Hypothalamus (tissue), 51 donors: Measurements from ENCODE around the gene SORBS2.
A peak's percentile ranks its signal among the peaks of the same experiment; 100 is the strongest.

Experiments used
- DNase-seq, 51 donors: peaks; one replicate each; lab custom pipeline; 2025; lab: John Stamatoyannopoulos, UW

Gene SORBS2

DNA sequence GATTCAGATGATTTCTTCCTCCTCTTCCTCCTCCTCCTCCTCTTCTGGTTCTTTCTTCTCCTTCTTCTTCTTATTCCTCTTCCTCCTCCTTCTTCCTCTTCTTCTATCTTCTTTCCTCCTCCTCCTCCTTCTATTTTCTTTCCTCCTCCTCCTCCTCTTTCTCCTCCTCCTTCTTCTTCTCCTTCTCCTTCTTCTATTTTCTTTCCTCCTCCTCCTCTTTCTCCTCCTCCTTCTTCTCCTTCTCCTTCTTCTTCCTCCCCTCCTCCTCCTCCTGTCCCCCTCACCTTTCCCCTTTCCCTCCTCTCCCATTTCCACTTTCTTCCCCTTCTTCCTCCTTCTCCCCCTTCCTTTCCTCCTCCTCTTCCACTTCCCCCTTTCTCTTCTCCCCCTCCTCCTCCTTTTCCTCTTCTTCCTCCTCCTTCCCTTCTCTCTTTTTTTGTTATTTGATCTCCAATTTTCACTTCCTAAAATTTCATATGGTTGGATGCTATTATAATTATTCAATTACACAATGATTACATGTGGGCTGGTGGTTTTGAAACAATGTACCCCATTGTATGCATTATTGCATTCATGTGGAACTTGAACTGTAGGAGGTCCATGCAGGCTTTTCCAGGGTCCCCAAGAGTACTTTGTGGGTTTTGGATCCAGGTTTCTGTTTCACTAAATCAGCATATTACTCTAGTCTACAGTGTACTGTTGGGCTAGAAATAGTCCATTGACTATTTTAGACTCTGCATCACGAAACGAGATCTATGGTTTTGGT lies 68.1 kb downstream of the SORBS2 start:
- no peak for DNase-seq

DNA sequence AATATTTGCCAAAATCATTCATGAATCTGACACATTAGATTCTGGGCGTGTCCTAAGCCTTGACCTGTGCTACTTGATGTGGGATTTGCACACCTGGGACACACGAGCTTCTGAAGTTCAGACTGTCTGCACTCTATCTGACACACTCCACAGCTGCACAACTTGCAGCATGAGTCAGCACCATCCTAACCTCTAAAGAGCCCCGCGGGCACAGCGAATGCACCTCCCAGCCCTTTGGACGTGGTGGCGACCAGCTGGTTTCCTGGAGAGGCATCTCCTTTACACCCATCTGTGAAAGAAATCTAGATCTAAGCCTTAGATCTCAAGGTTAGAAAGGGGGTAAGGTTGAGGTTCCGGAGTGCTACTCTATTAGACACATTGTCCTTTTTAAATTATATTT lies 69.2 kb downstream of the SORBS2 start:
- peak in 1 of 51 donors; percentile 14 for DNase-seq

DNA sequence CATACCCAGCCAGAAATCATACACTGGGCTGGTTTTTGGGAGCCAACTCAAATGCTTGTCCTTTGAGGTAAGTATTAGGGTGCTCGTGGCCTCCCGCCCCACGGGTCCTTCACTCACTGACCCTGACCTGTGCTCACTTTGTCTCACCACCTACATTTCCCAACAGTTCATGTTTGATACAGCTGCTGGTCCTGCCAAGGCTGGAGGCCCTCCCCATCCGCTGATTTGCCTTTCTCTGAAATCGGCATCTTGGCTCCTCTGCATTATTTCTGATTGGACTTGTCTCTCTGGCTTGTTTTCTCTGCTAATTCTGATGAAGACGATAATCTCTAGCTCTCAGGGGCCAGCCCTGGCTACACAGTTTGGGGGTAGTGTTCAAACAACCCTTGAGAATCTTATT lies 70.2 kb downstream of the SORBS2 start:
- no peak for DNase-seq

DNA sequence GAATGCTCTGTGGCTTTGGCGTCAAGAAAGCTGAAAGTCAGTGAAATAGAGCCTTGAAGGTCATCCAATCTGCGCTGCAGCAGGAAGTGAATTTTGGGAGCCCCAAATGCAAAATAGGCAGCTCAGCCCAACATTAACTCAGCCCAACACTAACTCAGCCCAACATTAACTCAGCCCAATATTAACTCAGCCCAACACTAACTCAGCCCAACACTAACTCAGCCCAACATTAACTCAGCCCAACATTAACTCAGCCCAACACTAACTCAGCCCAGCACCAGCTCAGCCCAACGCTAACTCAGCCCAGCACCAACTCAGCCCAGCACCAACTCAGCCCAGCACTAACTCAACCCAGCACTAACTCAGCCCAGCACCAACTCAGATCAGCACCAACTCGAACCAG lies 71.5 kb downstream of the SORBS2 start:
- no peak for DNase-seq

DNA sequence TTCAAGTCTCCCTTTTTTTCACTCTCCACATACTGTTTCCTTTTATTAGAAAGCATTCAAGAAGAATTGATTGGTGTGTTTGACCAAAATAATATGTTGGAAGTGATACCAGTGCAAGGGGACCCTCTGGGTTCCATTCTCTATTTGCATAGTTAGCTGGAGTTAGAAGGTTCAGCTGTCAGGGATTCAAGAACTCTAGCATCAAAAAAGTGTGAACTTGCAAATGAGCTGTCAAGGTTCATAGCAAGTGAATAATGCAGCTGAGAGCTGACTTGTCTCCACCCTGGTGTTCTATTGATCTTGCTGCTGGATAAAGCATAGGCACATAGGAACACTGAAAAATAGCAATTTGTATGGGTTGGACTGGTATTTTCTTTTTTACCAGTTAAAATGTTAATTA lies 73.2 kb downstream of the SORBS2 start:
- DNase-seq, result no peak

DNA sequence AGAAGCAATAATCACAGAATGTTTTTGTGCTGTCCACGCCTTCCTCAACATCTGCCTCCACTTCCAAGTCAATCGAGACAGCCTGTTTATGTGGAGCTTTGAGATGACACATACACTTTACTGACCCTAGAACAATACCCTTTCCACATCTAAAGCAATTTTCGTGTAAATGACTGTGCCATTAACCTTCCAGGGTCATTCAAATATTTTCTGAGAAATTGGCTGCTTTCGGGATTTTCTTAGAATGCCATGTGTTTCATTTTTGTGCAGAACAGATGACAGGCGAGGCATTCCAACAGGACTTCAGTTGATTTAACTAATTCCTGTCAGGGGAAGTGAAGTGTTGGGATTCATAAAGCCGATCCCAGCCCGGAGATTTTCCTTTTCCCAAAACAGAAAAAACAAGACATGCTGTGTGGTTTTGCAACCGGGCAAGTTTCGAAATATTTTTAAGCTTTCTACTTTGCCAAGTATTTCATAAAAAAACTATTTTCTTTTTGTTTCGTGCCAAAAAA lies 73.9 kb downstream of the SORBS2 start:
- no peak for DNase-seq

DNA sequence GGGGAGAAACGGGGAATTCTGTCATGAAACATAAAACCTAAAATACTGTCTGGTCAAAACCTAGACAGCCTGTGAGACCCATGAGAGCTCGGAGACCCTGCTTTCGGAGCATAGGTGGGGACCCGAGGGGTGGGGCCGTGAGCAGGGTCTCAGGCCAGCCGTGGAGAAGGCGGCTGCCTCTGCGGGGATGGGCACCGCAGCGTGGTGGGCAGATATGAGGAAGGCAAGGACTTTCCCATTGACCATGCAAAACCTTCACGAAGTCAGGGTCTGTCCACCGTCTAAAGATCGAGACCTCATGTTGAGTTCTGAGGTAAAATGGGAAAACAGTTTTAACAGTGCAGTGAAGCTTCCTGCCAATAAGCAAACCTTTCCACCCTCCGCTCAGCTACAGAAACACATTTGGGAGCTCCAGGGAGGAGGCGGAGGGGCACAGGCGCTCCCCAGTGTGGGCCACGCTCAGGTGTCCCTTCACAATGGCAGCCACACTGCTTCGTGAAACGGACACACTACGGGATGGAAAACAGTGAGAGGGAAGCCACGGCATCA lies 74.4 kb downstream of the SORBS2 start:
- no peak for DNase-seq

DNA sequence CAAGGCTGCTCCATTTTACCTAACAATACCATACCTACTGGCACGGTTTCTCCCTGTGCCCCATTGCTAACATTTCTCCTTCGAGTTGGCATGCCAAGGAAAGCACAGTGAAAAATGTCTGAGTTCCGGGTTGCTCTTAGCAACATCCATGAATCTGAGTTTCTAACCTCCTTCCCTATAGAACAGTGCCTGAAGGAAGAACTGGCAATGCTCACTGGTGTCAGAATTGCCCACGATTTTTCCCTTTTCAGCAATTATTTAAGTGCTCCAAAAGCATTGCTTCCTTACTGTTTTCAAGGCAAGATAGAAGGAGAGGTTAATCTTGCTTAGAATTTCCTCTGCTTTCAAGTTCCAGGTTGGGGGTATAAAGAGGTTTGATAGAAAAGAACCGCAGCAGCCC lies 75.1 kb downstream of the SORBS2 start:
- DNase-seq, result no peak

DNA sequence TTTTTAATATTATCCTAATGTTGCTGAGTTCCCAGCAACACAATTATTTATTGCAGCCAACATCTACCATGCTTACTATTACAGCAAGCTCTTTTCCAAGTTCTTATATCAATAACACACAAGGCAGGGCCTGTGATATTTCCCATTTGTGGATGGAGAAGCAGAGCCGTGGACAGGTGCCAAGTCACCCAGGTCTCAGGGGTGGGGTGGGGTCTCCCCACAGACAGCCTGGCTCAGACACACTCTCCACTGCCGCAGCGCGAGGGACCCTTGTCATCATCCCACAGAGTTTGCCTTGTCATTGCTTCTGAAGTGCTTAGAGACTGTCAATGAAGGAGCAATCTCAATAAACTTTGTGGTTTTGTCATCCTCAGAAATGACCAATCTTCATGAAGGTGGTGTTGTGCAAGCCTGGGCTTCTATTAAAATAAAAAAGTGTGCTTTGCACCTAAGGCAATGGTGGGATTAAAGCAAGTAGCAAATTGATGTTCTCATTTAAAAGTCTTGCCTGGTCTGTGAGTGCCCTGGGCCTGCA lies 76.1 kb downstream of the SORBS2 start:
- no peak for DNase-seq

DNA sequence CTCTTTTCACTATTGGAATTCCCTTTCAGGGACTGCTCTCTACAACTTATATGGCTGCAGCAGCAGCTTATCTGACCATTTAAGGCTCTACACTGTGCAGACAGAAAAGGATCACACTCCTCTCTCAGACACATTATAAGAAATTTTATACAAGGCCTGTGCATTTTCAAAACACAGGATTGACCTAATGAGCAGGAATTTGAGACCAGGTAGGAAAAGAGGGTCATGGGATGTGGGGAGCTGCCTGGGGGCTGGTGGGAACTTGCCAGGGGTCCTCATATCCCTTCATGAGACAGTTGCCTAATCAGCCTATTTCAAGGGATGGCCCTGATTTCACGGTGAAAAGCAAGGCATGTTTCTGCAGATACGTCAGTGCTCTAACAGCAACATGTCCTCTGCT lies 77.1 kb downstream of the SORBS2 start:
- DNase-seq, result no peak

DNA sequence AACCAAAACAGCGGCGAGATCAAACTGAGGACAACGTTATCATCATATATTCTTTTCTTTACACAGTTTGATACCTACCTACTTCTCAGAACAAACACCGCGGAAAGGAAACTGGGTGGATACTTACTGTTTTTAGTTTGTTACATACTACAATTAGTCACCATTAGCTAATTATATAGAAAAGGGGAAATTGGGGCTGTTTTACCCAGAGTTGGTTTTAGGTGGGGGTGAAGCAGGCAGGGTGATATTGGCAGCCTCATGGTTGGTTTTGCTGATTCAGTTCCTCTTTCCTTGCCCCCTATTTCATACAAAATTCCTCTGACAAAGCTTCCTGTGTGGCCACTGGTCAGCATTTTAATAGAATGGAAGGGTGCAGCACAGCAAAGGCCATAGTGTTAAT lies 77.8 kb downstream of the SORBS2 start:
- DNase-seq, result no peak

DNA sequence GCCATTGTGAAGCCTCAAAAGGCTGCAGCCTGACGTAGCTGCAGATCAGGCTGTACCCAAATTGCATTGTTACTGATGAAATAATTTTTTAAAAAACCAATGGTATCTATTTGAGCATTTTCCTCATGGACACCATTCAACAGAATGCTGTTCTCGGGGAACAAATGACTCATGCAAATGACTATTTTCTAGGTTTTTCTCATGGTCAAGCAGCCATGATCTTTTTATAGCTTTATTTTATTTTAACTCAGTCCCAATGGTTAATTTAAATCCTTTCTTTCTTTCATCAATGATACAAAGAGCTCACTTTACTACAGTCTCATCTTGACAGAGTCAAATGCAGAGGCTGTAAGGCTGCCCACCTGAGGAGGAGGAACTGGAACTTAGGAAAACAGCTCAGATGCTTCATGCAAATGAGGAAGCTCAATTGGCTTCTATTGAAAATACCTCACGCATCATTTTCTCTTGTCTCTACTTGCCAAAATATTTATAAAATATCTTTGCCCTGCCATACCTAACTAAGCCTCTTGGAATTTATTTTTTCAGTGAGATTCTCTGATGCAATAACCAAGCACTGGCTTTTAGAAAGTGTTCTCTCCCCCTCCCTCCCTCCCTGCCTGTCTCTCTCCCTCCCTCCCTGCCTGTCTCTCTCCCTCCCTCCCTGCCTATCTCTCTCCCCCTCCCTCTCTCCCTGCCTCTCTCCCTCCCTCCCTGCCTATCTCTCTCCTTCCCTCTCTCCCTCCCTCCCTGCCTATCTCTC lies 81.0 kb downstream of the SORBS2 start:
- peak in 1 of 51 donors; percentile 21 for DNase-seq

DNA sequence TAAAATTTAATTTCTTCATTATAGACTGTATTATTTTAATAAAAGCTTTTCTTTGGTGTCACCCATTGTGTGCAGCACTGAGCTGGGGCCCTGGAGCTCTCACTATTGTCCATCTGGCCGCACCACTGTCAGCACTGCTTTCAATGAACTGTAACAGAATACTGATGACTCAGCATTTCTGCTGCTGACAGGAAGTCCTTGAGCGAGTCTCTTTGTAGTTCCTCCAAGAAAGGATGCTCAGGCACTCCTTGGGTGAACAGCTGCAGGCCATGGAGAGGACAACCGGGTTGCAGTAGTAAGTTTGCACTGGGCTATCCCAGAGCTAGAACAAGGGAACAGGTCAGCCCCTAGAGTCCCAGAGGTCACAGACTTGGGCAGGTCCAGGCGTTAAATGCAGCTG lies 81.6 kb downstream of the SORBS2 start:
- no peak for DNase-seq

DNA sequence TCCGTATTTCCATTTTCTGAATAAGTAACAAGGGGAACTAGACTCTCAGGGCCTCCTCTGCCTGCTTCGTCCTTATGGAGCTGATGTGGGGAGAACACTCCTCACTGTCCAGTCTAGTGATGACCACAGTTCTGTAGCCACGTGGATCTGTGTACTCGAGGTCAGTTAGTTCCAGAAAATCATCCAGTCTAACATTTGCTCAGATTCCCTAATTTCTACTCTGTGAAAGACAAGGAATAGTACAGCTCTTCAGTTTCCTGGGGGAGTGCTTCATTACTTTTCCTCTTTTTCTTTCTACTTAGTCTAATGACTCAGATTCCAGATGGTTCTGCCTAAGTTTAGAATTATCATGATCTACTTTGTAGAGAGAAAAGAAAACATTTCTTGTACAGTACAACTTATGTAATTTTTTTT lies 82.6 kb downstream of the SORBS2 start:
- DNase-seq, result peak in 1 of 51 donors; percentile 51

DNA sequence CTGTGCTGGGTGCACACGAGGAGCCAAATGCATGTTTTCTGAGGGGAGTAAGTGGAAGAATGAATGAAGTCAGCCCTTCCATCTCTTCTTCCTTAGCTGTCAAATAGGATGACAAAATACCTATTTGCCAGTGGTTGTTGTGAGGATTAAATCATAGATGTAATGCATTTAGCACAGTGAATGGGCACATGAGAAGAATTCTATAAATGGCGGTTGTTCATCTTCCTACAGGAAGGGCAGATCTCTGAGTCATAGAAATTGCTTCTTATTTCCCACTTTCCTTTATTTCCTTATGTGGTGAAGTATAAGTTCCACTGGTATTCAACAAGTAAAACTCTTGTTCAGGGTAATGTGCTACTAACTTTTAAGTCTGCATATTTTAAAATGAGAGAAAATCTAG lies 83.1 kb downstream of the SORBS2 start:
- DNase-seq, result no peak

DNA sequence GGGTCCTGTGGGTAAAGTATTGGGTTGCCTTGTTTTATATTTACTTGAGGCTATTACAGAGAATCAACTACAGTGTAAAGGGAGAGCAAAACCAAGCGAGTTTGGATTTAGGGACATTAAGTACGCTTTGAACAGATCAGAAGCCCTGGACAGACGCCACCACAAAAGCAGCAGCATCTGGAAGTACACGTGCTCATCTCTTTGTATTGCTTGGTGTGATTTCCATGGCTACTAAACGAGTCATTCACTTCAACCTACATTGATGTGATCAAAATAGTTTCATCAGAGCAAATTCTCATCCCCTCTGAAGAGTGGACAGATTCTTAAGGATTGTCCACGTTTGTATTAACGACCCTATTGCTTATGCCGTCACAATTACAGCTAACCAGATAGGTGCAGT lies 85.1 kb downstream of the SORBS2 start:
- no peak for DNase-seq

DNA sequence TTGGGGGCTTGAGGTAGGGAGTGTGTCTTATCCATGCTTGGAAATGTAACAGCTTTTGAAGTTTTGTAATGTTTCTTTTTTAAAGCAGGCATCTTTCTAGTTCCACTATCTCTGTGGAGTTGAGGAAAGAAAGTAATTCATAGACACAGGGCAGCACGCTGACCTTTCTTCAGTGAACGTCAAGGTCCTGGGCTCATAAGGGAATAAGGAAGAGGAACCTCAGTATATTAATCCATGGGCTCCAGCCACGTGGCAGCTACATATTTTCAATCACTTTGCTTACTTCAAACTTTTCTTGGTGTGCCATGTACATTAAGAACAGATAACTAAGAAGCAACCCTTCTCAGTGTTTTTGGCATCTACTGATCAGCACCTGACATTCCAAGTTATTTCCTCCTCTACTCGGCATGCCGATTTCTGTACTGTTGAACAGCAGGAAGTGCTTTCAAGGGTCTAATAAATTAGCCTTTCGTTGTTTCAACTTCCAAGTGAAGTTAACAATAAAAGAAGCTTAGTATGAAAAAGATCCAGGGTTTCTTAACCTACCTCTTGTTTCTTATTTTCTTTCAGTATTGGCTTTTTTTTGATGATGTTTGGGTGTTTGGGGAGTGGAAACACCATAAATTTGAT lies 88.2 kb downstream of the SORBS2 start:
- DNase-seq, result no peak

DNA sequence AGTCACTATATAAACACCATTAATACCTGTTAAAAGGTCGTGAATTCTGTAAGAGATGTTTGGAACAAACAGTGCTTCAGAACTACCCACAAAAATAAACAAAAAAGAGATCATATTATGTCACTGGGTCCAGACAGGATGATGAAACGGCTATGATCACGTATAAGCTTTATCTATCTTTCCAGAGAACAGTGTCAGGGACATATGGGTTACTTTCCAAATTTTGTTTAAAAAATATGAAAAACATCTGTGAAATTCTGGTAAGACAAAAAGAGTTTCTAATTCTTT lies 90.0 kb downstream of the SORBS2 start:
- no peak for DNase-seq

DNA sequence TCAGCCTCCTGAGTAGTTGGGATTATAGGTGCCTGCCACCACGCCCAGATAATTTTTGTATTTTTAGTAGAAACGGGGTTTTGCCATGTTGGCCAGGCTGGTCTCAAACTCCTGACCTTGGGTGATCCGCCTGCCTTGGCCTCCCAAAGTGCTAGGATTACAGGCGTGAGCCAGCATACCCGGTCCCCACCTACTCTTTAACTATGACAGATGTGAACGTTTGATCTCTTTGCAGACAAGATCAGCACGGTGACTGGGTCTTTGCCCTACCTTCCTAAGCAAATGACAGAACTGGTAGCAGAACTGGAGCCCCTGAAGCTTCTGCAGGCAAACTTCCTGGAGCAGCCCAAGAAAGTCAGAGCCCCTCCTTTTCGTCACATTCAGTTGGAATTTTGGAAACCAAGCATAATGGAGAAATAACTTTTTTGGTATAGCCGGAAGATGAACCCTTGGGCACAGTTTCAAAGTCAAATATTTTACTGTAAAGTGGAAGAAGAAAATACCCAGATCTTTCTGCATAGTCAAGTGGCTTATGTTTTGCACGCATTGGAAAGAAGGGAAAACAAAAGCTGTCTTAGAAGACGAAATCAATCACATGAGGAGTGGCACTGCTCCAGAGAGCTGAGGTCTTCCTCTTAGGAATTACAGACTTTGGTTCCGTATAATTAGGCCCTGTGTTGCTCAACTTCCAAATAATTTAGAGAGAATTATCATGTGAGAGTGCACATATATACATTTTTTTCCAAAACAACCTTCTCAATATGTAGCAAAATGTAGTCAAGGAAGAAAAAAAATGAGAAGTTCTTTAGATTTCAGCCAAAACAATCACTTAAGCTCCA lies 90.6 kb downstream of the SORBS2 start:
- DNase-seq, result no peak

DNA sequence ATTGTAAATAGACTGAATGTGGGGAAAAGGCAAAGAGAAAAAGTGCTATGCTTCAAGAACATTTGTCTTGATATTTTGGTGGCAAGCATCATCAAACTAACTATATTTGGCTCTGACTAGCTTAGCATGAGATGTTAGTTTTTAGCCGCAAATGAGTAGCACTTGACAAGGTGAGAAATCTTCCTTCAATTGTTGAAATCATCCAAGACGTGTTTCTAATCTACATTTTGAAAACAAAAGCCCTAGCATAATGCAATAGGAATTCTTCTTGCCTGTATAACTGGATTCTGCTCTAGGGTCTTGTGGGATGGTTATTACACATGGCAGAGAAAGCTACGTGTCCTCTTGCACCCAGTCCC lies 92.5 kb downstream of the SORBS2 start:
- DNase-seq, result no peak
